GM12878 (cell line): ENCODE data around the gene SYNGR4. TPM values are rescaled to one million over a fixed set of nuclear protein-coding genes. Genes with fewer than 3 reads are reported as not detected.

Experiments used
- ATAC-seq: fragments of 200-7000 bp; cut with Tn5 transposase; 3 replicates; pipeline ENCODE4 v1.9.1; 2020; ENCODE audit warnings: mild to moderate bottlenecking, moderate library complexity
- BruUV-seq: library from RNA; stranded (reverse); fragments of 400-500 nt; replicated peaks from 2 replicates; lab custom pipeline; 2021; lab: Mats Ljungman, UMichigan
- CTCF ChIA-PET: fragments of 300-600 bp; sonication (Branson Sonifier 250); formaldehyde crosslinking; extraction: SDS; loops from one replicate; lab custom pipeline; 2021; ENCODE audit warnings: inconsistent platforms; lab: Yijun Ruan, JAX
- POLR2A ChIA-PET: fragments of 350-600 bp; formaldehyde crosslinking; extraction: SDS; loops from one replicate; lab custom pipeline; 2021; ENCODE audit warnings: inconsistent platforms; lab: Charles Lee
- RAD21 ChIA-PET: fragments of 300-600 bp; sonication (Branson Sonifier 250); formaldehyde crosslinking; loops from one replicate; lab custom pipeline; 2023; ENCODE audit warnings: antibody characterized with exemption; ENCODE audit not compliant: unreplicated experiment; lab: Charles Lee
- SMC1A ChIA-PET: fragments of 300-600 bp; sonication (Branson Sonifier 250); formaldehyde crosslinking; loops from one replicate; lab custom pipeline; 2023; ENCODE audit not compliant: unreplicated experiment, uncharacterized antibody; lab: Charles Lee
- DNase-seq: peaks from one replicate; pipeline ENCODE4 v3.0.0-alpha.2; 2011; ENCODE audit warnings: low read depth, low spot score
- FAIRE-seq: peaks from 3 replicates; lab custom pipeline; 2011; peaks lifted over from hg19 to GRCh38; lab: Jason Lieb, UNC
- H2AFZ ChIP-seq: 2 replicates; pipeline ENCODE4 v1.6.0; 2011; ENCODE audit warnings: low read depth, low read length, control low read depth; ENCODE audit not compliant: control insufficient read depth
- H3K27ac ChIP-seq: 2 replicates; pipeline ENCODE4 v1.5.1; 2011; ENCODE audit warnings: control low read depth; ENCODE audit not compliant: control insufficient read depth, insufficient read depth
- H3K27me3 ChIP-seq, 2 experiments: replicated peaks in 1 of 2; 2 replicates each; pipeline versions ENCODE4 v1.6.0 to v1.6.1; 2011; ENCODE audit warnings: low read length in 1 of 2; ENCODE audit not compliant: control insufficient read depth in 2 of 2, insufficient read depth in 2 of 2
- H3K36me3 ChIP-seq, 2 experiments: 2 replicates each; pipeline ENCODE4 v1.5.1; 2011; ENCODE audit warnings: low read length in 1 of 2; ENCODE audit not compliant: control insufficient read depth in 2 of 2, insufficient read depth in 2 of 2
- H3K4me1 ChIP-seq: 2 replicates; pipeline ENCODE4 v1.6.1; 2011; ENCODE audit warnings: mild to moderate bottlenecking, low read length, moderate library complexity, mixed read lengths; ENCODE audit not compliant: control insufficient read depth, insufficient read depth
- H3K4me2 ChIP-seq: 2 replicates; pipeline ENCODE4 v1.6.0; 2011; ENCODE audit warnings: control low read depth; ENCODE audit not compliant: control insufficient read depth, insufficient read depth
- H3K4me3 ChIP-seq: fragments of 200-600 bp; sonication (generic); 2 replicates; pipeline ENCODE4 v1.5.1; 2016
- H3K79me2 ChIP-seq: 2 replicates; pipeline ENCODE4 v1.6.0; 2011; ENCODE audit warnings: low read length; ENCODE audit not compliant: control insufficient read depth, insufficient read depth
- H3K9ac ChIP-seq: 2 replicates; pipeline ENCODE4 v1.8.0; 2011; ENCODE audit warnings: low read length, control low read depth, mixed read lengths; ENCODE audit not compliant: control insufficient read depth, insufficient read depth
- H3K9me3 ChIP-seq: replicated peaks from 3 replicates; pipeline ENCODE4 v1.5.1; 2011; ENCODE audit warnings: mild to moderate bottlenecking, low read length; ENCODE audit not compliant: control insufficient read depth, insufficient read depth
- H4K20me1 ChIP-seq: 2 replicates; pipeline ENCODE4 v1.6.0; 2011; ENCODE audit not compliant: control insufficient read depth, insufficient read depth
- ESRRA ChIP-seq: IDR thresholded peaks from 2 replicates; pipeline ENCODE4 v1.6.1; 2012; ENCODE audit warnings: mild to moderate bottlenecking, low read length, improper control_type of control experiment
- EZH2 ChIP-seq: IDR thresholded peaks from 2 replicates; pipeline ENCODE4 v1.6.1; 2012; ENCODE audit warnings: low read depth, mild to moderate bottlenecking, control low read depth, inconsistent platforms, low read length, borderline replicate concordance; ENCODE audit not compliant: control insufficient read depth
- FOXM1 ChIP-seq: IDR thresholded peaks from 2 replicates; pipeline ENCODE4 v1.6.1; 2012; ENCODE audit warnings: low read depth, mild to moderate bottlenecking, inconsistent platforms, low read length, moderate library complexity
- PAX8 ChIP-seq: fragments of 450-650 bp; IDR thresholded peaks from 2 replicates; pipeline ENCODE4 v1.6.1; 2017; ENCODE audit warnings: mild to moderate bottlenecking, moderate library complexity
- SUZ12 ChIP-seq: fragments of 200-600 bp; sonication (generic); IDR thresholded peaks from one replicate; pipeline ENCODE4 v1.6.1; 2018; ENCODE audit warnings: antibody characterized with exemption, mild to moderate bottlenecking; ENCODE audit not compliant: unreplicated experiment
- WRNIP1 ChIP-seq: IDR thresholded peaks from 2 replicates; pipeline ENCODE4 v1.6.1; 2011; ENCODE audit warnings: low read depth, low read length, improper control_type of control experiment, borderline replicate concordance
- WGBS: methylation state at CpG from one replicate; pipeline ENCODE4 v1.1.6; 2016; ENCODE audit warnings: low lambda C conversion rate; ENCODE audit not compliant: insufficient replicate concordance, insufficient coverage; ENCODE audit errors: missing lambda C conversion rate; 5-methylcytosine and 5-hydroxymethylcytosine counted together
- in situ Hi-C: fragments of 300-500 bp; cut with MboI; formaldehyde crosslinking; loops from 9 replicates; pipeline ENCODE4 v1.14.3; 2018; ENCODE audit warnings: mixed read lengths
- intact Hi-C: fragments of 100-400 bp; cut with micrococcal nuclease; formaldehyde crosslinking; loops from one replicate; pipeline ENCODE4 v1.14.2; 2022; ENCODE audit not compliant: unreplicated experiment
- polyA plus RNA-seq, 11 experiments: library from polyadenylated mRNA; depleted of rRNA in 4 of 11; unstranded in 6 of 11; stranded (reverse) in 5 of 11; fragments of >200 nt; fragmentation: Nextera tagmentation in 4 of 11; fragmentation: Illumina TruSeq in 1 of 11; extraction: Ambion mirVana in 4 of 11; extraction: Trizol in 1 of 11; gene quantifications; 1 replicate in 1 of 11; 2 replicates in 10 of 11; pipeline versions ENCODE4 v1.2.1 to v1.2.3, GENCODE V29; 2011 to 2016; ENCODE audit warnings: inconsistent platforms in 2 of 11, missing spikeins in 2 of 11, low read depth in 1 of 11
- total RNA-seq, 4 experiments: library from RNA; depleted of rRNA in 3 of 4; stranded (reverse); fragments of >200 nt in 3 of 4; fragmentation: Illumina TruSeq in 1 of 4; extraction: Trizol in 1 of 4; gene quantifications; 2 replicates each; pipeline versions ENCODE4 v1.2.1 to v1.2.3, GENCODE V29; 2013 to 2021
- TF ChIP-seq, protein P1 (sequence below): fragments of 450-650 bp; IDR thresholded peaks from 2 replicates; pipeline ENCODE4 v1.6.1; 2018; ENCODE audit warnings: borderline replicate concordance, mild to moderate bottlenecking; ENCODE audit not compliant: partially characterized antibody

Gene SYNGR4
- total and polyA plus RNA-seq, 10 of the 15 experiments (the other 5 are each of a cell fraction or from before 2014, with no cell fraction given): 0.08 to 0.72 (median 0.17) TPM; not detected in 6

DNA sequence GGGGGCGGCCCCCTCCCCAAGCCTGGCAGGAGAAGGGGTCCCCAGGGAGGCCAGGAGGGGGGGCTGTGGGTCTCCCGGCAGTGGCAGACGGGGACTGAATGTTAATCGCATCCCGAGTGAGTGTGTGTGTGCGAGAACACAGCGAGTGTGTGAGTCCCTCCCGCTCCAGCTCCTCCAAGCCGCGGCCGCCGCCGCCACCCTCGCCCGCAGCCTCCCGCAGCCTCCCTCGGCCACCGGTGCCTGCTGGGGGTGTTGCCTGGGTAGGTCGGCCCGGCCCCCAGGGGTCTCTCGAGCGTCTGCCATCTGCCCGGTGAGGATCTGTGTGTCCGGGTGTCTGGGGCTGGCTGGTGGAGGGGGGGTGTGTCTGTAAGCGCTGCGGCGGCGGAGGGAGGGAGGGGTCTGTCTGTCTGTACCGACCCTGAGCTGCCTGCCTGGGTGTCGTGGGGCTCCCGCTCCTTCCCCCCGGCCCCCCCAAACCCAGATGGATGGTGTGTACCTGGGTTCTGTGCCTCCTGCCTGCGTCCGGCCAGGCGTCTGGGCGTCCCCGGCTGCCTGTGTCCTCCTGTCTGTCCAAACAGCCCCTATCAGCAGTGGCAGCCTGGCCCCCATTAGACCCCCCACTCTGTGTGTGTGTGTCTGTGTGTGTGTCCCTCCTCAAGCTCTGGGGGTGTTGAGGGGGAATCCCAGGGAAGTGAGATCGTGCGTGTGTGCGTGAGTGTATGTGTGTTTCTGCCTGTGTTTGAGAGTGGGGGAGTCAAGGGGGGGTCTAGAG is 29.6 kb downstream of the SYNGR4 start, which contains the start of gene GRIN2D:
TSS of gene GRIN2D (plus strand) at position 110 of the 772 bp plus-strand sequence. CDS start 4,725 bp downstream, outside the sequence.
- no peaks in the 10 kb centered on the region for H3K9me3 ChIP-seq
- 8% methylated on average over 29 of the region's 40 CpGs for WGBS
- in situ Hi-C loops: no loop called here
- DNase-seq: no peak
- H4K20me1 ChIP-seq: no peaks in the 10 kb centered on the region
- FAIRE-seq: no peak
- RAD21 ChIA-PET: no interaction called here
- intact Hi-C loops: no loop called here
- POLR2A ChIA-PET: interaction anchor here (1.3 kb wide), 1 partner anchor 61 kb away, joined by 3 read pairs; no protein-coding TSS in a partner anchor
- ATAC-seq: no peak
- H3K27me3 ChIP-seq: peaks cover 13 to 16% of the 10 kb centered on the region in 2 experiments
- H3K4me2 ChIP-seq: no peak within 1 kb of the TSS
- peaks cover 9% of the 10 kb centered on the region; the same call in 1 of the 2 replicates for H3K4me1 ChIP-seq
- SMC1A ChIA-PET: no interaction called here
- H3K4me3 ChIP-seq: no peak within 1 kb of the TSS
- no peak within 1 kb of the TSS for H3K27ac ChIP-seq
- no TSS peak for BruUV-seq
- no peak within 1 kb of the TSS for H3K9ac ChIP-seq
- no peak for TF ChIP-seq FOXM1
- no peak for TF ChIP-seq WRNIP1
- TF ChIP-seq, protein P1, sequence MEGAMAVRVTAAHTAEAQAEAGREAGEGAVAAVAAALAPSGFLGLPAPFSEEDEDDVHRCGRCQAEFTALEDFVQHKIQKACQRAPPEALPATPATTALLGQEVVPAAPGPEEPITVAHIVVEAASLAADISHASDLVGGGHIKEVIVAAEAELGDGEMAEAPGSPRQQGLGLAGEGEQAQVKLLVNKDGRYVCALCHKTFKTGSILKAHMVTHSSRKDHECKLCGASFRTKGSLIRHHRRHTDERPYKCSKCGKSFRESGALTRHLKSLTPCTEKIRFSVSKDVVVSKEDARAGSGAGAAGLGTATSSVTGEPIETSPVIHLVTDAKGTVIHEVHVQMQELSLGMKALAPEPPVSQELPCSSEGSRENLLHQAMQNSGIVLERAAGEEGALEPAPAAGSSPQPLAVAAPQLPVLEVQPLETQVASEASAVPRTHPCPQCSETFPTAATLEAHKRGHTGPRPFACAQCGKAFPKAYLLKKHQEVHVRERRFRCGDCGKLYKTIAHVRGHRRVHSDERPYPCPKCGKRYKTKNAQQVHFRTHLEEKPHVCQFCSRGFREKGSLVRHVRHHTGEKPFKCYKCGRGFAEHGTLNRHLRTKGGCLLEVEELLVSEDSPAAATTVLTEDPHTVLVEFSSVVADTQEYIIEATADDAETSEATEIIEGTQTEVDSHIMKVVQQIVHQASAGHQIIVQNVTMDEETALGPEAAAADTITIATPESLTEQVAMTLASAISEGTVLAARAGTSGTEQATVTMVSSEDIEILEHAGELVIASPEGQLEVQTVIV: no peak
- TF ChIP-seq PAX8: no peak
- no peak for TF ChIP-seq ESRRA
- no peak for TF ChIP-seq EZH2
- no peak for TF ChIP-seq SUZ12
- peaks cover 1 to 4% of the 10 kb centered on the region in 2 experiments; a peak in 2 of 4 replicates for H3K36me3 ChIP-seq
- H2AFZ ChIP-seq: no peak within 1 kb of the TSS
- CTCF ChIA-PET: interaction anchor here (1.1 to 1.4 kb wide), 2 partner anchors 8 to 30 kb away, joined by 3 read pairs; partner anchors contain the start of genes SYNGR4 and TMEM143
- H3K79me2 ChIP-seq: peaks cover 19% of the 10 kb centered on the region
